ENCODE results near the gene DCC. TPM values are rescaled to one million over a fixed set of nuclear protein-coding genes. Genes with fewer than 3 reads are reported as not detected.

DCC gene
- total RNA-seq, 4 donors from 2014 or later, result 0.27 to 2.5 TPM; not detected in 2

DNA sequence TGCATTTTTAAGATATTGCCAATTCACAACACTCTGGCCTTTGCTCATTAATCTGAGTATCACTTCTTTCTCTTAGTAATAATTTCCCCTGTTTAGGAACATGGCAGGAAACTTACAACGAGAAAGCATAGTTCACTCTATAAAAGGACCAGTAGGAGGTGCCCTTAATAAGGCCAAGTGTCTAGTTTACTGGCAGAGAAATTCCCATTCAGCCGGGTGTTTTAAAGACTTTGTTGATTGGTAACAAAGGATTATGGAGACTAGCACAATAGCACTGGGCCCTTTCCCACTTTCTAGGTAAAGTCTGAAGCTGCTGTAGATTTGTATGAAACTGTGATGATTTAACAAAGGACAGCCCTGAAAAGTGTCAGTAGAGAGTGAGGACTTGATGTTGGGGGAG is 3.1 kb downstream of the DCC start:
- no peak for DNase-seq
- in situ Hi-C loops (cut with MboI; ENCODE audit: low pct_ligation_motif_present in 1 of 4, low pct_unique_long_range_greater_than_20kb in 1 of 4, low sequenced_read_pairs in 3 of 4) (loop anchor here in 1 of 4 donors (25.0 kb wide), 1 partner anchor 569 kb away; no protein-coding TSS in a partner anchor), intact Hi-C loops (cut with DNase I; ENCODE audit: low total_unique reads) (no loop called here)
- Histone ChIP-seq H3K36me3 (no peaks in the 10 kb centered on the region), H3K27ac (no peak overlapping the region), H3K4me3 (no peak overlapping the region), H3K27me3 (peaks cover 53% of the 10 kb centered on the region), H3K9me3 (no peaks in the 10 kb centered on the region), H3K4me1 (peaks cover 0 to 3% (median 0%) of the 10 kb centered on the region in 4 donors)
- WGBS, 2 donors (ENCODE audit: low coverage in 1 of 2), result 35 to 38% methylated on average over 2 of the region's 2 CpGs
- TF ChIP-seq CTCF (IDR thresholded peaks at IDR 0.05) (peak in 1 of 5 experiments; percentile 6), EP300 (IDR thresholded peaks at IDR 0.05; ENCODE audit: low read depth) (no peak)

DNA sequence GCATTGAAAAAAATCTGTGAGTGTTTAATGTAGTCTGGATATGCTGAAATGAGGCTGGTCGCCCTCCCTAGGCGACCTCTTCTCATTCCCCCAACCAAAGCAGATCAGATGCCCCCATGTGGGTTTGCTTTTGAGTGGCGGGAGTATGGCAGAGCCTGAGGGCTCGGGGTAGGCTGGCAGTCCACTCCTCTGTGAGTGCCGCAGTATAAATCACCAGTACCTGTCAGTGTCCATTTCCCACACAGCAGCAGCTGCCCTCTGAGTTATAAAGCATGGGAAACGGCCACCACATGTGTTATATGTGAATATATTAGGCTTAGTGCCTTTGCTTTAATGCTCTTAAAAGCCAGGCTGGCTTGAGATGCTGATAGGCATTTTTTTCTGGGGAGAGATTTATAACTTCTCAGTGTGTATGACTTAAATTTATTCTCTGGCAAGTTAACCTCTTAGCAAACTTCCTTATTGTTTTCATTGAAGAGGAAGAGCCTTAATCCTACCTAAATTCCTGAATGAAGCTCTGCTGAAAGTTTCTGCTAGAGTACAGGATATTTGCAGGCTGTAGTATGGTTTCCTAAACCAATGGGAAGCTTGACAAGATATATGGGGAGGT is 3.8 kb downstream of the DCC start:
- Histone ChIP-seq H3K36me3 (no peaks in the 10 kb centered on the region), H3K4me1 (peaks cover 0 to 3% (median 0%) of the 10 kb centered on the region in 4 donors), H3K4me3 (no peak overlapping the region), H3K27ac (no peak overlapping the region), H3K9me3 (no peaks in the 10 kb centered on the region), H3K27me3 (peaks cover 46% of the 10 kb centered on the region)
- TF ChIP-seq POLR2AphosphoS5 (IDR thresholded peaks at IDR 0.05) (no peak), POLR2A (IDR thresholded peaks at IDR 0.05) (no peak), EP300 (IDR thresholded peaks at IDR 0.05; ENCODE audit: low read depth) (no peak), CTCF (IDR thresholded peaks at IDR 0.05) (no peak)
- intact Hi-C loops (cut with DNase I; ENCODE audit: low total_unique reads), result no loop called here
- WGBS, 2 donors (ENCODE audit: low coverage in 1 of 2), result 66% methylated on average over 6 of the region's 6 CpGs; no CpG with 5 or more reads in 1 of the 2 donors
- no peak for DNase-seq
- in situ Hi-C loops (cut with MboI; ENCODE audit: low pct_ligation_motif_present in 1 of 4, low pct_unique_long_range_greater_than_20kb in 1 of 4, low sequenced_read_pairs in 3 of 4), result loop anchor here in 1 of 4 donors (25.0 kb wide), 1 partner anchor 568 kb away; no protein-coding TSS in a partner anchor

DNA sequence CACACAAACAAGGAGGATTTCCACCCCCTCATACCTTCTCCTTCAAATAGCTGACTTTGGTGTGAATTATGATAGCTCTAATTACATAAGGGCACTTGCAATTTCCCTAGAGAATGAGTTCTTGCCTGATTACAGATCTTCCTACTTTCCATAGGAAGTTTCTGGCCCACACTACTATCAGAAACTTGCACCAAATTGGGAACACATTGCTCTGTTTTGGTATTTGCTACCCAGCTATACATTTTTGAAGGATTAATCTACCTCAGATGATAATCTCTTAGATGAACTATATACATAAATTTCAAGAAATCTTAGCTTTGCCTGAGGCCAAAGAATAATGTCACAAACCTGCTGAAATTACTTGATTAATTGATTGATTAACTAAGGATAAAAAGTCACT is 4.9 kb downstream of the DCC start:
- in situ Hi-C loops (cut with MboI; ENCODE audit: low pct_ligation_motif_present in 1 of 4, low pct_unique_long_range_greater_than_20kb in 1 of 4, low sequenced_read_pairs in 3 of 4) (loop anchor here in 1 of 4 donors (25.0 kb wide), 1 partner anchor 567 kb away; no protein-coding TSS in a partner anchor), intact Hi-C loops (cut with DNase I; ENCODE audit: low total_unique reads) (no loop called here)
- Histone ChIP-seq H3K36me3 (no peaks in the 10 kb centered on the region), H3K27ac (no peak overlapping the region), H3K4me3 (no peak overlapping the region), H3K9me3 (no peaks in the 10 kb centered on the region), H3K27me3 (peaks cover 37% of the 10 kb centered on the region), H3K4me1 (peaks cover 0 to 3% (median 0%) of the 10 kb centered on the region in 4 donors)
- TF ChIP-seq POLR2A (IDR thresholded peaks at IDR 0.05) (no peak), POLR2AphosphoS5 (IDR thresholded peaks at IDR 0.05) (no peak), EP300 (IDR thresholded peaks at IDR 0.05; ENCODE audit: low read depth) (no peak), CTCF (IDR thresholded peaks at IDR 0.05) (no peak)
- DNase-seq, result no peak

DNA sequence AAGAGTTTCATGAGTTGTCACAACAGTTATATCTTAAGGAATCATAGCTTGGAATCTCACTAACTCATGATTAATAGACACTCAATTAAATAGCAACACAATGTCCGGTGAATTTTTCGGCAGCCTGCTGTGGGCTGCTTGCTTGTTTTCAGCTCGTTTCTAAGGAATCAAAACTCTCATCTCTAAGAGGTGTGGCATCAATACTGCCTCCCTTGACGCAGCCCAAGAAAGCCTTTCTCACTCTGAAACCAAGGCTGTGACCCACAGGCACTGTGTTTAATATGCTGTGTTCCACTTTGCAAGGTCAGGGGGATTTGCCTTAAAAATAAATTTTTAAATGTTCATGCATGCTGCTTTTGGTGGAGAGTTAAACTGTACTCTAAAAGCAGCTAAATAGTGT is 5.4 kb downstream of the DCC start:
- TF ChIP-seq POLR2AphosphoS5 (IDR thresholded peaks at IDR 0.05), result no peak
- no peak for TF ChIP-seq CTCF (IDR thresholded peaks at IDR 0.05)
- intact Hi-C loops (cut with DNase I; ENCODE audit: low total_unique reads), result no loop called here
- Histone ChIP-seq H3K9me3 (no peaks in the 10 kb centered on the region), H3K4me3 (no peak overlapping the region), H3K27ac (no peak overlapping the region), H3K36me3 (no peaks in the 10 kb centered on the region), H3K27me3 (peaks cover 31% of the 10 kb centered on the region), H3K4me1 (peaks cover 0 to 1% (median 0%) of the 10 kb centered on the region in 4 donors)
- 49% methylated on average over 4 of the region's 4 CpGs for WGBS, 2 donors (ENCODE audit: low coverage in 1 of 2)
- no peak for DNase-seq
- in situ Hi-C loops (cut with MboI; ENCODE audit: low pct_ligation_motif_present in 1 of 4, low pct_unique_long_range_greater_than_20kb in 1 of 4, low sequenced_read_pairs in 3 of 4), result loop anchor here in 1 of 4 donors (25.0 kb wide), 1 partner anchor 567 kb away; no protein-coding TSS in a partner anchor

Data from transverse colon (tissue), 4 donors.